GM12864 (cell line): ENCODE measurements around the gene MOGAT1.

Source experiments
- DNase-seq: peaks from one replicate; pipeline ENCODE4 v3.0.0-alpha.2; 2011; ENCODE audit warnings: low read depth
- H3K4me3 ChIP-seq: 2 replicates; pipeline ENCODE4 v1.5.1; 2011; ENCODE audit warnings: mild to moderate bottlenecking, low read depth, low read length, control low read depth
- CTCF ChIP-seq: IDR thresholded peaks from 2 replicates; pipeline ENCODE4 v1.5.1; 2011; ENCODE audit warnings: low read depth, mild to moderate bottlenecking, moderate library complexity, low read length, control low read depth, inconsistent platforms; ENCODE audit errors: missing control alignments

MOGAT1 gene

GRCh38 chr2:222671259-222672067 is at the start of gene MOGAT1:
MOGAT1 (plus strand) TSS chr2:222671658; CDS start chr2:222671786, 128 bp downstream.
- DNase-seq: no peak
- H3K4me3 ChIP-seq: no peak within 1 kb of the TSS
- no peak for TF ChIP-seq CTCF

- no peak overlapping the region for H3K4me3 ChIP-seq
- no peak for TF ChIP-seq CTCF
- DNase-seq: no peak
Measured at GRCh38 chr2:222621893-222622292, 49.6 kb upstream of the MOGAT1 start.

- no peak for TF ChIP-seq CTCF
- H3K4me3 ChIP-seq: no peak overlapping the region
- no peak for DNase-seq
Measured at GRCh38 chr2:222622910-222623309, 48.5 kb upstream of the MOGAT1 start.

- no peak for DNase-seq
- H3K4me3 ChIP-seq: no peak overlapping the region
- TF ChIP-seq CTCF: no peak
Measured at GRCh38 chr2:222623756-222624309, 47.6 kb upstream of the MOGAT1 start.

GRCh38 chr2:222627764-222628163 is 43.7 kb upstream of the MOGAT1 start:
- TF ChIP-seq CTCF: no peak

GRCh38 chr2:222635295-222635694 is 36.2 kb upstream of the MOGAT1 start:
- no peak for DNase-seq
- no peak overlapping the region for H3K4me3 ChIP-seq
- TF ChIP-seq CTCF: no peak

More at GRCh38 chr2:222627764-222628163, 43.7 kb upstream of the MOGAT1 start:
- no peak overlapping the region for H3K4me3 ChIP-seq
- no peak for DNase-seq

- H3K4me3 ChIP-seq: no peak overlapping the region
- no peak for DNase-seq
- no peak for TF ChIP-seq CTCF
Measured at GRCh38 chr2:222637067-222637466, 34.4 kb upstream of the MOGAT1 start.
